NT2/D1 (cell line): ENCODE measurements around the gene SCAI.

Experiments used
- SUZ12 ChIP-seq: IDR thresholded peaks from 2 replicates; pipeline ENCODE4 v1.6.1; 2011; ENCODE audit not compliant: insufficient read length, insufficient read depth; ENCODE audit errors: extremely low read depth
- YY1 ChIP-seq: IDR thresholded peaks from 2 replicates; pipeline ENCODE4 v1.6.1; 2011; ENCODE audit not compliant: insufficient read length, insufficient read depth
- ZNF274 ChIP-seq: IDR thresholded peaks from 2 replicates; pipeline ENCODE4 v1.6.1; 2011; ENCODE audit warnings: mild to moderate bottlenecking, low read depth, low read length

- TF ChIP-seq ZNF274 (no peak), SUZ12 (no peak), YY1 (no peak)
These were observed 193.1 kb downstream of the SCAI start for GRCh38 chr9:124950050-124950718.
